GM12864 (cell line): Measurements from ENCODE around the gene RPP25L.

ENCODE experiments used
- DNase-seq: peaks from one replicate; pipeline ENCODE4 v3.0.0-alpha.2; 2011; ENCODE audit warnings: low read depth
- H3K4me3 ChIP-seq: 2 replicates; pipeline ENCODE4 v1.5.1; 2011; ENCODE audit warnings: mild to moderate bottlenecking, low read depth, low read length, control low read depth
- CTCF ChIP-seq: IDR thresholded peaks from 2 replicates; pipeline ENCODE4 v1.5.1; 2011; ENCODE audit warnings: low read depth, mild to moderate bottlenecking, moderate library complexity, low read length, control low read depth, inconsistent platforms; ENCODE audit errors: missing control alignments

Gene RPP25L

GRCh38 chr9:34580358-34580757 is 31.5 kb downstream of the RPP25L start:
- DNase-seq: no peak
- no peak for TF ChIP-seq CTCF
- H3K4me3 ChIP-seq: no peak overlapping the region

- no peak for TF ChIP-seq CTCF
- H3K4me3 ChIP-seq: no peak overlapping the region
- no peak for DNase-seq
Observed at GRCh38 chr9:34579808-34580163, 32.1 kb downstream of the RPP25L start.

- H3K4me3 ChIP-seq: no peak overlapping the region
- TF ChIP-seq CTCF: no peak
- no peak for DNase-seq
Observed at GRCh38 chr9:34579104-34579807, 32.6 kb downstream of the RPP25L start.

- no peak overlapping the region for H3K4me3 ChIP-seq
- DNase-seq: no peak
- TF ChIP-seq CTCF: no peak
Observed at GRCh38 chr9:34578241-34579103, 33.4 kb downstream of the RPP25L start.

- TF ChIP-seq CTCF: no peak
- DNase-seq: no peak
- H3K4me3 ChIP-seq: no peak overlapping the region
Observed at GRCh38 chr9:34577400-34578240, 34.3 kb downstream of the RPP25L start.

GRCh38 chr9:34576597-34577399 is 35.1 kb downstream of the RPP25L start:
- TF ChIP-seq CTCF: no peak
- DNase-seq: no peak
- H3K4me3 ChIP-seq: no peak overlapping the region
